NCI-H345 treated with DMSO at 0.1 percent for 48 hours (cell line): Measurements from ENCODE around the gene ENOX2.

ENCODE experiments used
- DNase-seq: peaks from one replicate; lab custom pipeline; 2025; ENCODE audit not compliant: unreplicated experiment; lab: John Stamatoyannopoulos, UW

ENOX2 gene

GRCh38 chrX:130885508-130885907 lies 17.5 kb downstream of the ENOX2 start:
- no peak for DNase-seq

- no peak for DNase-seq
These were observed 18.4 kb downstream of the ENOX2 start for GRCh38 chrX:130884627-130885026.

DNA sequence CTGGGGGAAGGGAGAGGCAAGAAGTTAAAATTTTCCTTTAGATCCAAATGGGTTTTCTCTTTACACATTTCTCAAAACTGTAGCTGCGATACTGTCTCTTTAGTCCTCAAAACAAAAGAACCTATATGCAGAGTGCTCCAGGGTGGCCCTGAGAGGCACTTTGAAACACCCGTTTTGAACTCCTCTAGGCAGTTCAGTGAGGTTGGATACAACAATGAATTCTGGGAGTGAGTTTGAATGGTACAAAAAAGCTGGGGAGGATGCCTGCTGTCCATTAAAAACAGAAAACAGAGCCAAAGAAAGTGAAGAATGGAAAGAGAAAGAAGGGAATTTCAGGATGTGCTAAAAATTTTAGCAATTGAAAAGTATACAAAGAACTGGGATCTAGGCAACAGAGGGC lies 23.1 kb downstream of the ENOX2 start:
- DNase-seq = no peak

DNA sequence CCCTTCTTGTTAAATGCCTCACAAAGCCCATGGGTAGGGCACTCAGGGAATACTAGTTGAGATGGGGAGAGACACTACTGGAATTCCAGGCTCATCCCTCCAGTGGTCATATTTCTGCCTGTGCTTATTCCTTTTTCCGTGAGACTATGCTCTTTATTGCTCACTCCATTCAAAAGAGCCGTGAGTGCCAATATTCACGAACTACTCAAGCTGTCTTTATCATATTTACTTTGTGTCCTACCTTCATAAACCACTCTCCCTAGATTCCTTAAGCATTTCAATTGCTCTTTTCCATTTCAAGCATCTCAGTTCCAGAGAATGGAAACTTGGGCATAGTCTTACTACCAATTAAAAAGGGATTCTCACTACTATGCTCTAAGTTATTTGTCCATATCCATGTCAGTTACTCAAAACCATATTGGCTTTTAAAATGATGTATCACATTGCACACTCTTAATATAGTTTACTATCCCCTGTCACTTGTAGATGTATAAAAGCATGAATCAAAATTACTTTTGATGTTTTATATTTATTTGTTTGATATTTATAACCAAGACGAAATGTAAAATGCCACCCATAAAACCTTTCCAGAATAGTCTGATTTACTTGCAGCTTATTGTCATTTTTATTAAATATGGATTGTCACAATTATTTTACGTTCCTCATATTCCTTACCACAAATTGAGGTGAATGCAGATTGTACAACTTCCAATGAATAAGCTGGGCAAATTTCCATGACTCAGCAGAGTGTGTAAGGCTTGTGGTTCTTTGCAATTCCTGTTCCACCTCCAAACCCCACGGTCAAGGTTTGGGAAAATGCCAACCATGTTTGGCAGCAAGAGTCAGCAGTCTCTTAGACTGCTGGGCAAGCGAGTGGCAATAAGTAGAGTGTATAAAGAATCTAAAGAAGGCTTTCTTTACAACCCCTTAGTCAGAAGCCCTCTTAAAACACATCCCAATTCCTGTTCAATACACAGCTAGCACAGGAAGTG lies 24.4 kb downstream of the ENOX2 start:
- DNase-seq = no peak

DNA sequence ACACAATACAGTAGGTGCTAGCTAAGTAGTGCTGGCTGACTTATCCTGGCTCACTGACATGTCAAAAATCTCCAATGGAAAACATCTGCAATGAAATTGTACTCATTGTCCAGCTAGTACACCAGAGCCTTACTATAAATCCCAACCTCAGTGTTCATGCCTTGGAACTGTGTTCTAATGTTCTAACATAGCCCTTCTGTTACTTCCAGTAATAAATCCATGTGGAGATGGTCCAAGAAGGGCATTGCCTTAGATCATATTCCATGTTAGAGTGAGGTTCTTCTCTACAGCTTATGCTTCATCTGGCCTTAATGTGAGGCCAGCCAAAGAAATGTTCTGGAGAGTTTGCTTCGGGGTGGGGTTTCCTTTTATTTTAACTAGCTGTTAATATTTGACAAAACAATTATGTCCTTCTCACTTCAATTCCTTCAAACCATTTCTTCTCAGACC lies 25.1 kb downstream of the ENOX2 start:
- DNase-seq = no peak

- DNase-seq = no peak
These were observed 26.8 kb downstream of the ENOX2 start for GRCh38 chrX:130876226-130876625.

DNA sequence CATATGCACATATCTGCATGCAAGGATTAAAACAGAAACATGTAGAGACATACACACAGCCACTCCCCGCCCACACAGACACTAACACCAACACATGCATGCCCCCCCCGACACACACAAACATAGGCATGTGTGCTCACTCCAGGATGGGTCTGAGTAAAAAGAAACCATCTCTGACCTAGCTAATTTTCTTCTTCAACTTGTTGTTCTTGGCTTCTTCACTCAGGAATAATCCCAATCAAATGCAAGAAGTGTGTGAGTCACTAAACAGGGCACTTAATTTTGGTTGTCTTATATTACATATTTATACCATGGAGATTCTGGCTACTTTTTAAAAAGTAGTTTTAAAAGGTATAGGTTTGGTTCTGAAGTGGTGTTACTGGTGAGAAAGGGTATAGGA lies 28.3 kb downstream of the ENOX2 start:
- no peak for DNase-seq

DNA sequence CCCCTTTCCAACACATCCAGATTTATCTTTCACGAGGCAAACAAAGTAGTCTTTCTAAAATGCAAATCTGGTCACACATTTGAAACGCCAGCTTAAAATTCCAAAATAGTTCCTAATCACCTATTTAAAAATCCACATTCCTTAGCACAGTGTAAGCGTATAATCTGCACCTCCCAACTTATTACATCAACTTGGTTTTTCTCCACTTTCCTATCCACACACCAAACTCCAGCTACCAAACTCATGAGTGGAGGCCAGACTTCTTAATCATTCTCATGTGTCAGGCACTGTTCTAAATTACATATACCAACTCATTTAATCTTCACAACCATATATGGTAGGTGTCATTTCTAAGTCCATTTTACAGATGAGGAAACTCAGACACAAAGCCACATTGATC lies 33.8 kb downstream of the ENOX2 start:
- DNase-seq = no peak

GRCh38 chrX:130861462-130861861 lies 41.5 kb downstream of the ENOX2 start:
- no peak for DNase-seq

- DNase-seq = no peak
These were observed 45.8 kb downstream of the ENOX2 start for GRCh38 chrX:130857207-130857606.

- DNase-seq = no peak
These were observed 51.4 kb downstream of the ENOX2 start for GRCh38 chrX:130851569-130851968.

- no peak for DNase-seq
These were observed 54.2 kb downstream of the ENOX2 start for GRCh38 chrX:130848763-130849162.

DNA sequence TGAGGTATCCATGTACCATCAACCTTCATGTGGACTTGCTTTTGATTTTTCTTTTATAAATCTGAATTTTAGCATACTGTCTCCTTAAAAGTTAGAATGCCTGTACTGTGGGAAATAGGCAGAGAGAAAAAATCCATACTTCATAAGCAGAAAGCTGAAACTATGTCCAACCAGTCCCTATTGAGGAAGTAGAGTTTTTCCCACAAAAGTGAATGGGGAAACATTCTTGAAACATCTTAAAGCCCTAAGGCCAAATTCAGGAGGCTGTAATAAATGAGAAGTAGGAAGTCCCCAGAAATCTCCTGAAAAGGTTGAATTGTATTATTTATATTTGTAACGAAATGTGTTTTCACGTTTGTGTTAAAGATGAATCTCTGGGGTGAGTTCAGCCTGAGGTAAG lies 56.3 kb downstream of the ENOX2 start:
- DNase-seq = no peak

DNA sequence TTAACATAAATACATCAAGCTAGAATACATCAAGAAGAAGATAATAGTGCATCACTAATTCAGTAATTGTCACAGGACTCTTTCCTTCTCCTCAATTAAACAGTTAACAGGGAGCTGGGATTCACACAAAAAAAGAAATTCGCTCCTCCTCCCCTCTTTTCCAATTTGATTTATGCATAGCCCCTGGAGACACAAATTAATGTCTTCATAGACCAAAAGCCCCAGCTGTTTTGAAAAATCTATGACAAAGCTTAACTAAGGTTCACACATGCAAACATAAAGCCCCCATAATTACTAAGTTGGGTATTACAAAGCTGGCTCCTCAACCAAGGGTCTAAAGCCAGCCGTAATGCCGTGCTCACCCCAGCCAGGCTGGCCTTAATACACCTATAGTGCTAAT lies 61.2 kb downstream of the ENOX2 start:
- DNase-seq = no peak

GRCh38 chrX:130840345-130840744 lies 62.7 kb downstream of the ENOX2 start:
- DNase-seq = no peak

- no peak for DNase-seq
These were observed 66.6 kb downstream of the ENOX2 start for GRCh38 chrX:130836447-130836846.

GRCh38 chrX:130834830-130835229 lies 68.2 kb downstream of the ENOX2 start:
- DNase-seq = no peak

GRCh38 chrX:130834149-130834548 lies 68.9 kb downstream of the ENOX2 start:
- DNase-seq = no peak

- no peak for DNase-seq
These were observed 71.7 kb downstream of the ENOX2 start for GRCh38 chrX:130831347-130831722.

- no peak for DNase-seq
These were observed 72.2 kb downstream of the ENOX2 start for GRCh38 chrX:130830599-130831346.

DNA sequence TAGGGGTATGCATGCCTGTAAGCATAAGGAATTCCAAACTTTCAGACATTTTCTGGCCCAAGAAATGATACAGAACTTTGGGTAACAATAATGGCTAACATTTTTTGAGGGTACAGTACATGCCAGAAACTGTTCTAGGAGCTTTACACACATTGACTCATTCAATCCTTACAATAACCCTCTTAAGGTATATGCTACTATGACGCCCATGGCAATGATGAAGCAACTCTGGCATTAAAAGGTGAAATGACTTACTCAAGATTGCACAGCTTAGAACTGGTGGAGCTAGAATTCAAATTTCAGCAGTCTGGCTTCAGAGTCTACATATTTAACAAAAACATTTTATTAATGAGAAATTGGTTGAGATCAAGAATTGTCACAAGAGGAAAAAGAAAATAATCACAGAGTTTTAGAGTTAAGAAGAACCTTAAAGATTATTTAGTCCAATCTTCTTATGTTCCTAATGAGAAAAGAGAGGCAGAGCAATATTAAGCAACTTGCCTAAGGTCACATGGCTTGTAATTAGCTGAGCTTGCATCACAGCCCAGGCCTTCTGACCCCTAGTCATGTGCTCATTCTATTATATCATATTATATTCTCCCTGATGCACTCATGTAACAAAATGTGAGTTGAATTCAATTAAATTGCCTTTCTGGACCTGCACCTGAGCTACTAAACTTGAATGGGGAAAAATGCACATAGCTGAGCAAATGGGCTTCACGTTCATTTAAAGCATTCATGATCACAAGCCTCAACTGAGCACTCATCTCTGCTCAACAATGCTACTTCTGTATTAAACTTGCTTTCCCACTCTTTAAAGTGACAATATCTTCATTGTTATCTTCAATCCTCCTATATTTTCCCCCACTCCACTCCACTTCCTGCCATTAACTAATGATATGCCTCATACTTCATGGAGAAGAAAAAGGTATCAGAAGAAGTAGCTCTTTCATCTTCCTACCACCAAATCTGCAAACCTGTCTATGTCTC lies 73.2 kb downstream of the ENOX2 start:
- no peak for DNase-seq
